HG02973 (cell line): Measurements from ENCODE around the gene E2F8.
"Not testable (repeated sequence)": the region's sequence is repeated elsewhere in the genome, so short reads cannot be mapped to it uniquely, and the experiment has no call there.

Source experiments
- ATAC-seq: cut with Tn5 transposase; IDR thresholded peaks from one replicate; pipeline ENCODE4 v1.9.1; 2021; ENCODE audit warnings: moderate library complexity; ENCODE audit not compliant: unreplicated experiment

Gene E2F8

DNA sequence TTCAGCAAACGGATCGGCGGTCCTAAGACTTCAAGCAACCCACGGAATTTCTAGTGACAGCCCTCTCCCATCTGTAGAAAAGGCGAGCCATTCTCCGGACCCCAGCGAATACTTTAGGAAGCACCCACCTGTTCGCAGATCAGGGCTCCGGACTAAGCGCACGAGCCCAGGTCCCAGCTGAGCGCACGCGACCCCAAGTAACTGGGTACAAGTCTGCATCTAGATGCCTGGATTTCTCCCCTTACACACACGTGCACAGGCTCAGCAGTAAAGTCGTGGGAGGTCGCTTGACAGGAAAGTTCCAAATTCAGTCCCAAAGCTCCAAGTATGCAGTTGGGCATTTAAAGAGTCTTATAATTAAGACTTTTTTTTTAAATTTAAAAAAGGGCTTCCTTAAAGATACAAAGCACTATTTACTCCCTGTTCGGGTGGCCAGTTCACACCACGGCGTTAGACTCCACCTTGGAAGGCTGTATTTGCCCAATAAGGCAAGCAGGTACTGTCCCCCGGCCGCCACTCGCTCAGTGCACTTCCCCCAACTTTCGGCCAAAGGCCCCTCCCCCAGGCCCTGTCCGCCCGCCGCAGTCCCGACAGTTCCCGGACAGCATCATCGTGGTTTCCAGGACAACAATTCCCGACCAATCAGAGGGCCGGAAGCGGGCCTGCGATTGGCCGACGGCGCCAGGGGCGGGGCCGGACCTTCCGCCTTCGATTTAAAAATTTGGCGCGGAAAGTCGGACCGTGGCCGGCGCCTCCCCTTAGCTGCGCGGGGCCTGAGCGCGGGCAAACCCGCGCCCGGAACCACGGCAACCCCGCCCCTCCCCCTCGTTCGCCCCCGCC, at the start of gene E2F8:
Gene E2F8, minus strand, starts transcription at position 526 of the 840 bp plus-strand sequence. CDS start 824 bp downstream, outside the sequence.
- peak; percentile 81 for ATAC-seq

DNA sequence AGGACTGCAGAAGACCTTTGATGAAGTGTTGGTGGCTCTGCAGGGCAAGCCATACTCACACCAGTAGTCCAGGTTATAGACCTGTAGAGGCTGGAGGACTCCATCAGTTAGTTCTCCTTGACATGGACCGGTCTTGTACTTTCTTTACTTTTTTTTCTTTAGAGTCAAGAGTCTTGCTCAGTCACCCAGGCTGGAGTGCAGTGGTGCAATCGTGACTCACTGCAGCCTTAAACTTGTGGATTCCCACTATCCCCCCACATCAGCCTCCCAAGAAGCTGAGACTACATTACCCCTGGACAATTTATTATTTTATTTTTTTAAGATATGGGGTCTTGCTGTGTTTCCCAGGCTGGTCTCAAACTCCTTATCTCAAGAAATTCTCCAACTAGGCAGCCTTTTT, 49.6 kb upstream of the E2F8 start:
- ATAC-seq: no peak

GRCh38 chr11:19288256-19288655, 47.5 kb upstream of the E2F8 start:
- ATAC-seq: no peak

GRCh38 chr11:19286411-19286810, 45.7 kb upstream of the E2F8 start:
- ATAC-seq: no peak

- no peak for ATAC-seq
Observed at GRCh38 chr11:19284881-19285280, 44.1 kb upstream of the E2F8 start.

DNA sequence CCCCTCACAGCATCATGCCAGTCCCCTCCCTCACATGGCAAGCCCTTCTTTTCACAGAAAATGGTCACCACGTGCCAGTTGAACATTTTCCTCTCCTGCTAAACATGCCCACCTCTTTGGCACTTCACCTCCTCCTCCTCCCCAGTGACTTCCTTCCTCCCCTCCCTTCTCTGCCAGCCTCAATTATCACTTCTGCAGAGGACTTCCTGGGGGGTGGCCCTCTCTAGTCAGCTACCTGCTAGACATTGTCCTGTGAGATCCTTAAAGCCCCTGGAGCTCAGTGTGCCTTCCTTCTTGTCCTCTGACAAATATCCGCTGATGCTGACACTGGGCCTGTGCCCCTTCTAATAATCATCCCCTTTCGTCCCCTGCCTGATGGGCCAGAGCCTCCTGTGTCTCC, 43.2 kb upstream of the E2F8 start:
- no peak for ATAC-seq

GRCh38 chr11:19281555-19281954, 40.8 kb upstream of the E2F8 start:
- ATAC-seq: no peak

GRCh38 chr11:19281041-19281440, 40.3 kb upstream of the E2F8 start:
- no peak for ATAC-seq

DNA sequence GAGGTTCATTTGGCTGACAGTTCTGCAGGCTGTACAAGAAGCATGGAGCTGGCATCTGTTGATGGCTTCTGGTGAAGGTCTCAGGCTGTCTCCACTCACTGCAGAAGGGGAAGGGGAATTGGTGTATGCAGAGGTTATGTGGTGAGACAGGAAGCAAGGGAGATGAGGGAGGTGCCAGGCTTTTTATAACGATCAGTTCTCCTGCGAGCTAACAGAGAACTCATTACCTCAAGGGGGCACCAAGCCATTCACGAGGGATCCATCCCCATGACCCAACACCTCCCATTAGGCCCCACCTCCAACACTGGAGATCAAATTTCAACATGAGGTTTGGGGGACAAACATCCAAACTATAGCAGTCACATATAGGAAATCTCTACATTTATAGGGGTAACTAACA, 38.7 kb upstream of the E2F8 start:
- ATAC-seq: no peak

- ATAC-seq: no peak
Observed at GRCh38 chr11:19276859-19277808, 36.4 kb upstream of the E2F8 start.

DNA sequence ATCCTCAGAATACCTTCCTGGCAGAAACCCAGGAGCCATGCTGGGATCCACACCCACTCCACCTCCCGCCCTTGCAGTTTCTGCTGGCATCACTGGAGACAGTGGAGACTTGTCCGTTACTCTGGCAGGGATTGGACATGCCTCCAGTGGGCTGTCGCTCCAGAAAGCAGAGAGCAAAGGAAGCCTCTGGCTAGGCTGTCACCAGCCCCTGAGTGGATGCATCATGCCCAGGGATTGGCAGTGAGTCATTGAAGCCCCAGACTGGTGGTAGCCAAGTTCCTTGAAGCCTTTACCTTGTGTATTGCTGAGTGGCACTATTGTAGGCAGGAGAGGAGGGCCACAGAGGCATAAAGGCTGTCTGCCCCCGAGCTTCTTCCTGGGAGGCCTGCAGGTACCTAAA, 34.8 kb upstream of the E2F8 start:
- ATAC-seq: no peak

- not testable (repeated sequence) for ATAC-seq
Observed at GRCh38 chr11:19273219-19273618, 32.5 kb upstream of the E2F8 start.

- no peak for ATAC-seq
Observed at GRCh38 chr11:19268909-19269308, 28.2 kb upstream of the E2F8 start.

GRCh38 chr11:19267567-19267966, 26.8 kb upstream of the E2F8 start:
- ATAC-seq: no peak

DNA sequence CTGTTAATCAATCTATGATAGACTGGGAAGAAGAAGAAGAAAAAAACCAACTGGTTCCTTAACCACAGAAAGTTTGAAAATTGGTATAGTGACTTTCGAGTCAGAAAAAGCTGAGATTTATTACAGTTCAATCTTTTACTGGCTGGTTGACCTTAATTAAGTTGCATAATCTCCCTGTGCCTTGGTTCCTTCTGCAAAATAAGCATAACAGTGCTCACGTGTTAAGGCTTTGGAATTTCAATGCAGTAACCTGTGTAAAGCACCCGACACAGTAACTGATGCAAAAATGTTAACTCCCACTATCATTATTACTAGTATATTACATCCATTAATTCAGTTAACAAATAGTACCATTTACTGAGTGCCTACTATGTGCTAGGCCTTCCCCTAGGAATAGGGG, 22.6 kb upstream of the E2F8 start:
- ATAC-seq: no peak

- ATAC-seq: no peak
Observed at GRCh38 chr11:19259487-19260345, 19.0 kb upstream of the E2F8 start.

- no peak for ATAC-seq
Observed at GRCh38 chr11:19258641-19259230, 18.0 kb upstream of the E2F8 start.

- ATAC-seq: not testable (repeated sequence)
Observed at GRCh38 chr11:19254441-19254840, 13.7 kb upstream of the E2F8 start.

- no peak for ATAC-seq
Observed at GRCh38 chr11:19253817-19254216, 13.1 kb upstream of the E2F8 start.

GRCh38 chr11:19253153-19253745, 12.5 kb upstream of the E2F8 start:
- ATAC-seq: no peak
